Pancreas (tissue), 10 donors: ENCODE results near the gene ACSS1. TPM values are rescaled to one million over a fixed set of nuclear protein-coding genes. Genes with fewer than 3 reads are reported as not detected.

ENCODE experiments used
- ATAC-seq, 4 donors: fragments of 200-7000 bp; cut with Tn5 transposase; one replicate each; pipeline versions ENCODE4 v1.8.0 to v1.9.1; 2020; ENCODE audit warnings: mild to moderate bottlenecking in 4 of 4, moderate library complexity in 4 of 4
- DNase-seq, 6 donors: peaks; one replicate each; pipeline ENCODE4 v3.0.0-alpha.2; 2020
- FAIRE-seq: peaks from 2 replicates; lab custom pipeline; 2012; peaks lifted over from hg19 to GRCh38; lab: Jason Lieb, UNC
- H3K27ac ChIP-seq, 4 donors: fragments of 200-600 bp; sonication (generic); 1 replicate in 3 of 4; 2 replicates in 1 of 4; pipeline versions ENCODE4 v1.5.0 to v1.8.0; 2020
- H3K27me3 ChIP-seq, 4 donors: fragments of 200-600 bp; one replicate each; pipeline ENCODE4 v1.8.0; 2021
- H3K36me3 ChIP-seq, 3 donors: fragments of 200-600 bp; sonication (generic) in 1 of 3; one replicate each; pipeline versions ENCODE4 v1.5.0 to v1.8.0; 2020 to 2021
- H3K4me1 ChIP-seq, 3 donors: fragments of 200-600 bp; one replicate each; pipeline ENCODE4 v1.8.0; 2021
- H3K4me3 ChIP-seq, 4 donors: fragments of 200-600 bp; sonication (generic) in 2 of 4; one replicate each; pipeline versions ENCODE4 v1.5.0 to v1.8.0; 2020 to 2021
- H3K9me3 ChIP-seq, 4 donors: fragments of 200-600 bp; one replicate each; pipeline ENCODE4 v1.8.0; 2021
- WGBS, 2 donors: extraction: QIAGEN DNeasy Blood & Tissue Kit; methylation state at CpG; one replicate each; pipeline ENCODE4 v1.1.7; 2013; 5-methylcytosine and 5-hydroxymethylcytosine counted together
- intact Hi-C, 3 donors: fragments of 100-400 bp; cut with DNase I; formaldehyde crosslinking; loops; one replicate each; pipeline versions ENCODE4 v1.11.1 to v1.14.2; 2022
- polyA plus RNA-seq, 2 donors: library from polyadenylated mRNA; stranded (reverse); fragments of 200-250 nt; gene quantifications; one replicate each; pipeline ENCODE4 v1.2.3, GENCODE V29; 2013
- total RNA-seq, 6 donors: library from RNA; stranded (reverse); fragmentation: NEBNext Ultra II Directional in 4 of 6; extraction: Animal tissue kit (Norgen Biotek cat#: 25700) in 4 of 6; gene quantifications; one replicate each; pipeline versions ENCODE4 v1.2.1 to v1.2.4, GENCODE V29; 2021 to 2023
- TF ChIP-seq, protein P1 (sequence below), 4 donors: fragments of 200-600 bp; sonication (generic) in 3 of 4; IDR thresholded peaks; one replicate each; pipeline versions ENCODE4 v1.5.0 to v1.8.0; 2021; ENCODE audit warnings: antibody characterized with exemption in 4 of 4
- donor health status: healthy with polysubstance abuse.
- donor health status: DM: no; HTN: no; CAD: no; lungs with moderate emphysema.
- donor health status: DM: no; HTN: no; CAD: no.
- donor health status: control.
- donor health status: control.
- donor health status: Bipolar disorder and iron deficiency.
- donor health status: DM: yes; HTN: yes; CAD: no.
- donor health status: DM: no; HTN: no; CAD: no.
- donor health status: DM: no; HTN: no; CAD: no.
- donor health status: DM: yes; HTN: yes; CAD: no.

ACSS1 gene
- total and polyA plus RNA-seq, 8 donors = 30.4 to 47.2 (median 36.0) TPM

DNA sequence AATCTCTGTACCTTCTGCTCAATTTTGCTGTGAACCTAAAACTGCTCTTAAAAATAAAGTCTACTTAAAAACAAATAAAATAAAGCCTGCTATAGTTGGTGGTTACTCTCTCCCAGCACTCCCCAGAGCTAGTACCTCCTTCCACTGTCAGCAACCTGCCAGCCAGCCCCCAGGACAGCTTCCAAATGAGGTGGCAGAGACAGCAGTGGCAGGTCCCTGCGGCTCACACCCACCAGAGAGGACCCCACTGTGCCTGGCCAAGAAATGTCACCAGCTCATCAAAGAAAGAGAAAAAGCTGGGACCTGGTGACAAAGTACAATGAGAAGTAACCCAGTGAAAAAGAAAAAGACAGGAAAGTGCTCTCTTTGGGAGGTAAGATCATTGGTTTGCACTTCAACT, 80.6 kb downstream of the ACSS1 start:
- Histone ChIP-seq H3K36me3 (peaks cover 0 to 23% (median 0%) of the 10 kb centered on the region in 3 donors), H3K4me1 (no peaks in the 10 kb centered on the region), H3K27me3 (no peaks in the 10 kb centered on the region), H3K4me3 (no peak overlapping the region), H3K27ac (no peak overlapping the region), H3K9me3 (no peaks in the 10 kb centered on the region)
- TF ChIP-seq, protein P1, sequence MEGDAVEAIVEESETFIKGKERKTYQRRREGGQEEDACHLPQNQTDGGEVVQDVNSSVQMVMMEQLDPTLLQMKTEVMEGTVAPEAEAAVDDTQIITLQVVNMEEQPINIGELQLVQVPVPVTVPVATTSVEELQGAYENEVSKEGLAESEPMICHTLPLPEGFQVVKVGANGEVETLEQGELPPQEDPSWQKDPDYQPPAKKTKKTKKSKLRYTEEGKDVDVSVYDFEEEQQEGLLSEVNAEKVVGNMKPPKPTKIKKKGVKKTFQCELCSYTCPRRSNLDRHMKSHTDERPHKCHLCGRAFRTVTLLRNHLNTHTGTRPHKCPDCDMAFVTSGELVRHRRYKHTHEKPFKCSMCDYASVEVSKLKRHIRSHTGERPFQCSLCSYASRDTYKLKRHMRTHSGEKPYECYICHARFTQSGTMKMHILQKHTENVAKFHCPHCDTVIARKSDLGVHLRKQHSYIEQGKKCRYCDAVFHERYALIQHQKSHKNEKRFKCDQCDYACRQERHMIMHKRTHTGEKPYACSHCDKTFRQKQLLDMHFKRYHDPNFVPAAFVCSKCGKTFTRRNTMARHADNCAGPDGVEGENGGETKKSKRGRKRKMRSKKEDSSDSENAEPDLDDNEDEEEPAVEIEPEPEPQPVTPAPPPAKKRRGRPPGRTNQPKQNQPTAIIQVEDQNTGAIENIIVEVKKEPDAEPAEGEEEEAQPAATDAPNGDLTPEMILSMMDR (IDR thresholded peaks at IDR 0.05) = no peak
- intact Hi-C loops = no loop called here
- 100% methylated on average over 1 of the region's 1 CpG for WGBS, 2 donors
- ATAC-seq = no peak
- no peak for FAIRE-seq
- no peak for DNase-seq

DNA sequence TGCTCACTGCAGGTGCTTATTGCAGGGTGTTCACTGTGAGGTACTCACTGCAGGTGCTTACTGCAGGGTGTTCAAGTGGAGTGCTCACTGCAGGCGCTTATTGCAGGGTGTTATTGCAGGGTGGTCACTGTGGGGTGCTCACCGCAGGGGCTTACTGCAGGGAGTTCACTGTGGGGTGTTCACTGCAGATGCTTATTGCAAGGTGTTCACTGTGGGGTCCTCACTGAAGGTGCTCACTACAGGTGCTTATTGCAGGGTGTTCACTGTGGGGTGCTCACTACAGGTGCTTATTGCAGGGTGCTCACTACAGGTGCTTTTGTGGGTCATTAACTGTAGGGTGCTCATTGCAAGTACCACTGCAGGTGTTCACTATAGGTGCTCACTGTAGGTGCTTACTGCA, 85.6 kb downstream of the ACSS1 start:
- FAIRE-seq = no peak
- H3K9me3 ChIP-seq = no peaks in the 10 kb centered on the region

DNA sequence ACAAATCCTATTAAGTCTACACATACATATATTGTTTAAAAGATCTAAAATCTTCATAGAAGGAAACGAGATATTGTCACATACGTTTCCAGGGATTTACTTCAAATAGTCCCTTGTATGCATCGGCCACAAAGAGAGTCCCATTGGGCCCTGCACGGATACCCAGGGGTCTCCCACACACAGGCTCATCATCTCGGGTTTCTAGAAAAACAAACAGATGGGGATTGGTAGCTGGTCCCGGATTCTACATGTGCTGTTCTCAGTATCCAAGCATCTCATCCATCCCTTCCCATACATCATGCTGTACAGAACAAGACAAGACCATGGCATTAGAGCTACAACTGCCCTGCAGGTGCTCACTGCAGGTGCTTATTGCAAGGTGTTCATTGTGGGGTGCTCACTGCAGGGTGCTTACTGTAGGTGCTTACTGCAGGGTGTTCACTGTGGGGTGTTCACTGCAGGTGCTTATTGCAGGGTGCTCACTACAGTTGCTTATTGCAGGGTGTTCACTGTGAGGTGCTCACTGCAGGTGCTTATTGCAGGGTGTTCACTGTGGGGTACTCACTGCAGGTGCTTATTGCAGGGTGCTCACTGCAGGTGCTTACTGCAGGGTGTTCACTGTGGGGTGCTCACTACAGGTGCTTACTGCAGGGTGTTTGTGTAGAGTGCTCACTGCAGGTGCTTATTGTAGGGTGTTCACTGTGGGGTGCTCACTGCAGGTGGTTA, 86.4 kb downstream of the ACSS1 start:
- TF ChIP-seq, protein P1 (IDR thresholded peaks at IDR 0.05) = no peak
- H3K27ac ChIP-seq = no peak overlapping the region
- DNase-seq = no peak
- no peak for ATAC-seq
- no peaks in the 10 kb centered on the region for H3K9me3 ChIP-seq
- H3K27me3 ChIP-seq = no peaks in the 10 kb centered on the region
- H3K4me1 ChIP-seq = no peaks in the 10 kb centered on the region
- intact Hi-C loops = no loop called here
- FAIRE-seq = no peak
- 86 to 93% methylated on average over 6 of the region's 6 CpGs for WGBS, 2 donors
- H3K4me3 ChIP-seq = no peak overlapping the region
- peaks cover 0 to 46% (median 12%) of the 10 kb centered on the region in 3 donors for H3K36me3 ChIP-seq

More for the DNA sequence above, 85.6 kb downstream of the ACSS1 start:
- Histone ChIP-seq H3K27me3 (no peaks in the 10 kb centered on the region), H3K36me3 (peaks cover 0 to 47% (median 12%) of the 10 kb centered on the region in 3 donors), H3K4me1 (no peaks in the 10 kb centered on the region), H3K27ac (no peak overlapping the region), H3K4me3 (no peak overlapping the region)
- intact Hi-C loops = no loop called here
- DNase-seq = peak in 1 of 6 donors; percentile 3
- TF ChIP-seq, protein P1 (IDR thresholded peaks at IDR 0.05) = no peak
- WGBS, 2 donors = 93 to 97% methylated on average over 2 of the region's 2 CpGs
- no peak for ATAC-seq

DNA sequence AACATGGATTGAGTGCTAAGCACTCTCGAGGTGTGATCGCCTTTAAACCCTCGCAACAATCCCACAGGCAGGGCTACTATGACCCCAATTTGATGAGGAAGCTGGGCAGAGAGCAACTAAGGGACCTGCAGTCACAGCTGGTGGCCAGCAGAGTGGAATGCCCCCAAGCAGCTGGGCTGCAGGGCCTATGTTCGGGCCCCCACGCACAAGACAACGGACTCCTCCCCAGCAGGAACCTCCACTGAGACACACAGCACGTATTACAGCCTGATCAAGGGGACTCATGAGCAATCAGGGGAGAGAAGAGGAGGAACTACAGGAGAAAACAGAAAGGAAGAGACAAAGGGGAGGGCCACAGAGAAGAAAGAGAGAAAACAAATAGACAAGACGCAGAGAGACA, 87.2 kb downstream of the ACSS1 start:
- Histone ChIP-seq H3K27me3 (no peaks in the 10 kb centered on the region), H3K36me3 (peaks cover 0 to 54% (median 12%) of the 10 kb centered on the region in 3 donors), H3K4me3 (no peak overlapping the region), H3K4me1 (no peaks in the 10 kb centered on the region), H3K27ac (no peak overlapping the region), H3K9me3 (no peaks in the 10 kb centered on the region)
- no peak for FAIRE-seq
- WGBS, 2 donors = 92 to 98% methylated on average over 8 of the region's 8 CpGs
- ATAC-seq = peak in 2 of 4 donors; percentile 36 to 41
- intact Hi-C loops = no loop called here
- TF ChIP-seq, protein P1 (IDR thresholded peaks at IDR 0.05) = no peak
- no peak for DNase-seq

DNA sequence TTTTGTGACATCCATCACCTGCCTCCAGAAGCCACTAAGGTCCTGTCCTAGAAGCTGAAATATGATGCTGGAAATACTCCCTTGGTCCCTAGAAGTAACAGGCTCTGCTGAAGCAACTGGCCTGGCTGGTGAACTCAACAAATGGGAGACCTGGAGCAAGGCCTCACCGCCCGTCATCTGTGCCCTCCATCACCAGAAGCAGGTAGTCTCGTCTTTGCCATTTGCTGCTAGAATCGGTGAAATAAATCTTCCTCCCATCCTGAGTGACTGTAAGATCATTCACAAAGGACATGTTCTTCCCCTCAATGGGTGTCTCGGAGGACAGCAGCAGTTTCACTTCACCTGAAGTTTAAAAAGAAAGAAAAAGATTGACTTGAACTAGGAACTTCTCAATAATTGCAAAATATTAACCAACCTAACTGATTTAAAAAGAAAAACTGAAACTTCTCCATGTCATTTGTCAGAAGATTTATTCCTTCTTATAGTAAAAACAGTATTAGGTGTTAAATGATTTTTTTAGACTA, 87.8 kb downstream of the ACSS1 start:
- Histone ChIP-seq H3K4me3 (no peak overlapping the region), H3K9me3 (no peaks in the 10 kb centered on the region), H3K27me3 (no peaks in the 10 kb centered on the region), H3K36me3 (peaks cover 0 to 59% (median 12%) of the 10 kb centered on the region in 3 donors), H3K27ac (no peak overlapping the region), H3K4me1 (no peaks in the 10 kb centered on the region)
- intact Hi-C loops = no loop called here
- FAIRE-seq = no peak
- no peak for DNase-seq
- WGBS, 2 donors = 91% methylated on average over 5 of the region's 5 CpGs
- ATAC-seq = no peak
- TF ChIP-seq, protein P1 (IDR thresholded peaks at IDR 0.05) = no peak
